RKO (cell line): ENCODE measurements around the gene FAM240B.
A peak's percentile ranks its signal among the peaks of the same experiment; 100 is the strongest.

ENCODE experiments used
- DNase-seq: peaks from one replicate; pipeline ENCODE4 v3.0.0-alpha.2; 2016; ENCODE audit warnings: low spot score

The FAM240B gene

DNA sequence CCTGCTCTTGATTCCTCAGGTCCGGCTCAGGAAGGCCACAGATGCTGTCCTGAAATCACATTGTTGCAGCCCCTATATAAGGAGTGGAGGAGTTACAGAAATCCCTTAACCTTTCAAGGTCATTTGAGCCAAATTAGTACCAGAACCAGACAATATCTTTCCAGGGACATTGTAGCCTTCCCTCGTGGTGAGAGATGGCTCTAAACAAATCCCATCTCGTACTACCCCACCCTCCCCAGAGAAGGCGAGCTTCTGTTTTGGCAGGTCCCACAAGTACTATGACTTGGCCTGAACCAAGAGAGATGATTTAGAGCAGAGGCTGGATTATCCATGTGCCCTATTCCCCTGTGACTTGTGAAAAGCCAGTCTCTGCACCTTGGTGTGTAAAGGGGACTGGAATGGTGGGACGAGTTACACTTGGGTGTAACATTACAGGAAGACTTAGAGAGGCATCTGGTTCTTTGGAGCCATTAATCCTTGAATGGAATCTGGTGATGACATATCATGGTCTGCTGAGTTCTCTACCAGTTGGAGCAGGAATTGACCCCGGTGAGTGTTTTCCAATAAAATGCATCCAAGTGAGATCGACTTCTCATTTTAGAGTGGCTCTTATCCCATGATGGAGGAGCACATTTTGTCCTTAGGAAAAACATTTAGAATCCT, at the start of gene FAM240B:
Gene FAM240B (minus strand): TSS at position 51 of the 663 bp plus-strand sequence. CDS start 16,134 bp downstream, outside the sequence.
- no peak for DNase-seq

DNA sequence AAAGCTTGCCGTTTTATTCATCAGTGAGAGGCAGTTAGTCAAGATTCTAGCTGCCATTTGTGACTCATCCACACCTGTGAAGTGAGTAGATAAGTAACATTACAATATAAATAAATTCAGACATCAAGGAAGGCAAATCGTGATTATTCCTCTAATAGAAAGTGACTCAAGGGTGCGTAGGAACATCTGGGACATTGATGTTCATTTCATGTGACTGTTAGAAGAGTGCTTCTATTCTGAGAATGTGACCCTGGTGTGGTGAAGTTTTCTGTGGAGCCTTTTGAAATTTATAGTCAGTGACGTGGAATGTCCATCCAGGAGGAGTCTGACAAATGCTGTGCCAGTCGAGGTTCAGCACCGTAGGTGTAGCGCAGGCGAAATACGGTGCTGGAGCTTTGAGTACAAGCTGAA, 48.4 kb upstream of the FAM240B start:
- no peak for DNase-seq

DNA sequence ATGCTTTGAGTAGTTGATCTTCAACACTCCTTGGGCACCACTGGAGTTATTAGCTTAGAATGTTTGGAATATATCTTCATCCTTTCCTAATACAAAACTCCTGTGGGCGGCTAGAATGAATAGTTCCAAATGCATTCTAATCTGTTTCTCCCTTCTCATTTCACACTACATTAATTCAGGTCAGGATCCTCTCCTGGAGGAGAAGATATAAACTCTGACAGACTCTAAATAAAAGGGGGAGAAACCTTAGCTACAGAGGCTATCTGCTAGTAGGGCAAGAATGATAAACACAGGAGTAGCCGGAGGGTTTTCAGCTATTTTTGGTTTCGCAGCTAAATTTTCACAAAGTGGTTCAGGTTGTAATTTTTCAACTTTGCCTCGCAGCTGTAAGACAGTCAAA, 45.2 kb upstream of the FAM240B start:
- DNase-seq: no peak

DNA sequence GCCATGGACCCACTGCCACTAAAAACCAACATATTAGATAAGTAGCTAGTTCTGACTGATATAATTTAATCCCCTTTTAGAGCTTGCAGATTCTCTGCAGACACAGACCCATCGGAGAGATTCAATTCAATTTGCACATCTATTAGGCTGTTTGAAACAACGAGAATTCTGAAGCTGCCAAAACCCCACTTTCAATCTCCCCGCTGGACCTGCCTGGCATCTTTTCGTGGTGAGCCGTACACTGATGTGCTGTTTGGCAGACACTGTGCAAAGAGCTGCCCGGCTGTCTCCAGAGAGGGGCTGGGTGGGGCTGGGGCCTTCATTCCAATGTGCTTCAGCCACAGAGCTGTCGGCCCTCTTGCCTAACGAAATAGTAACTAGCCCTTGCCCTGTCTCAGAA, 42.1 kb upstream of the FAM240B start:
- no peak for DNase-seq

DNA sequence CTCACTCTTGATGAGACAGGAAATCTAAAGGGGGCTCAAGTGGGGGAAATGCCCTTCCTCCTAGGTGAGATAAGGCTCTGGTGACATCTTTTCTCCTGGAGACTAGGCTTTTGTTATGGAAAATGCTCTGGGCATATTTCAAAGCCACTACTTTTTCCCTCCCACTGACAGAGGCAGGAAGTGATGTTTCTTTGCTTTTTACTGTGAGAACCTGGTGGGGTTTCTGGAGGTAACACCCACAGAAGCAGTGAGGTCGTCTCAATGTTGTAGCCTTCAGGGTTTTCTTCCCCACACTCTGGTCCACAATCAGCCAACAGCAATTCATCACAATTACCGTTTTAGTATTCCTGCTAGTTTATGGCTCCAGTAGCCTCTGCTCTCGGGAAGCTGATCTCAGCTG, 41.4 kb upstream of the FAM240B start:
- no peak for DNase-seq

DNA sequence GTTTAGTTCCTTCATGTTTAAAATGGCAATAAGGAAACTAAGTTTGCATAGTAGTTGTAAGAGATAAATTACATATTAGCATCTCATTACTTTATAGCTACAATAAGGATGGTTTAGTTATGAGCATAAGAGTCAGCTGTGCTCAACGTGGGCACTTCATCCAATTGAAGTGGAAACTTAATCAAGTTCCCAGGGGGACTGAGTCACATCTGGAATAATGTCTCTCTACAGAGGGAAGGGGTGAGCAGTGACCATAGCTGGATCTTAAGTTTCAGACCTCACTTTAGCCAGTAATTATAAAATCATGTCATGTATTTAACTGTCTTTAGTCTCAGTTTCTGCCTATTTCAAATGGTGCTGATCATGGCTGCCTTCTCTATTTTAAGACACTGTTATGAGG, 36.8 kb upstream of the FAM240B start:
- DNase-seq: no peak

DNA sequence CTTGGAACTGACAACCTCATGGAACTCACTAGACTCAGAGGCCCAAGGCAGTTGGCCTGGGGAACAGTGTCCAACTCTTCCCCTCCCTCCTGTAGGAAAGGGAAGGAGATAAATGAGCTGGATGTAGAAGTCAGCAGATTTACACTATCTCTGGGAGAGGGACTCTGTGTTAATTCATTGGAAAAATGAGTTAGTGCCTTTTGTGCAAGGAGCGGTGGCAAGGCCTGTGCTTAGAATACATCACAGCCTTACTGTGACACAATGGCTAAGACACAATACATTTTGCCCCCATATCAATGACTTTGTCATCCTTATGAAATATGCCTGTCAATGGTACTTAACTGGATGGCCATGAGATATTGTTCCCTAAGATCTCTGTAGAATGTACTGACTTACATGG, 28.0 kb upstream of the FAM240B start:
- DNase-seq: no peak

DNA sequence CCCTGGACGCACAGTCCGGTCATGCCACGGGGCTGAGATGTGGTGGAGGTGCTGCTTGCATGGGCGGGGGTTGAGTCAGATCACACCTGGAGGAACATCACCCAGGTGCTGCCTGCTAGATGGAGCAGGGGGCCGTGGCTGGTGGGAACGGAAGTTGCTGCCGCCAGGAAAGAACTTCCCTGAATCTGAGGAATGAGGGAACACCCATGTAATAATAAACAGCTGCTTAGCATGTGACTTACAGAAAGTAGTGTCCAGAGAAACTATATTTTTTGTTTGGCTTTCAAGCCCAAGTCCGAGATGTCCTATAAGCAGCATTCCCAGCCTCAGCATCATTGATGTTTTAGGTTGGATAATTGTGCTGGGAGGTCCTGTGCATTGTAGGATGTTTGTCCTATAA, 27.1 kb upstream of the FAM240B start:
- no peak for DNase-seq

DNA sequence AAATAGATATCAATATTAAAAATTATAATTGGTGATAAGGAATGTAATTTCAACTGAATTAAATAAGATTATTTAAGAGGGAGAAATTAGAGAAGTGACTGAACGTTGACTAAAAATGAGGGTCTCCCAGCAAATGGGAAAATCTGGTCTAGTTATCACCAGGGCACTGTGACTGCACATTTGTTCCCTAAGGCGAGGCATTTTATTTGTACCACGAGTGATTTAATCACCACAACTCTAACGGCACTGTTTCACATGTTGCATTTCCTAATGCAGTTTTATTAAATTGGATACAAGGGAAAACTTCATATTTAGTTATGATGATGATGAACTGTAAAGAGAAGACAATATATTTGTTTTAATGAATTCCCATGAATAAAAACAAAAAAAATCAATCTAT, 26.4 kb upstream of the FAM240B start:
- no peak for DNase-seq

DNA sequence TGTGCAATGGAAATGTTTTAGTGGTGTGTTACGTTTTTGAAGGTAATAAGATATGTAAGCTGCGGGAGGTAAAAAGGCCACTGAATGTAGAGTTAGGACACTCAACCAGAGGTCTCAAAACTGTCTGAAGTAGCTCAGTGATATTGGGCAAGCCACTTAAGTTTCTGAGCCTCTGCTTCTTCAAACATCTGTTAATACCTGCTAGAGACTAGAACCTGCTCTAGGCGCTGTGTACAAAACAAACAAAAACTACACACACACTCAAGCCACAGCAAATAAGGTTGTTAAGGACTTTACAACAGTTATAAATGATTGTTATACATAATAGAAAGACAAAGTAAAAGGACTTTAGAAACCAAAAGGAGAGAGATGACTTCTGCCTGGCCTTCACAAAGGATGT, 24.6 kb upstream of the FAM240B start:
- no peak for DNase-seq

DNA sequence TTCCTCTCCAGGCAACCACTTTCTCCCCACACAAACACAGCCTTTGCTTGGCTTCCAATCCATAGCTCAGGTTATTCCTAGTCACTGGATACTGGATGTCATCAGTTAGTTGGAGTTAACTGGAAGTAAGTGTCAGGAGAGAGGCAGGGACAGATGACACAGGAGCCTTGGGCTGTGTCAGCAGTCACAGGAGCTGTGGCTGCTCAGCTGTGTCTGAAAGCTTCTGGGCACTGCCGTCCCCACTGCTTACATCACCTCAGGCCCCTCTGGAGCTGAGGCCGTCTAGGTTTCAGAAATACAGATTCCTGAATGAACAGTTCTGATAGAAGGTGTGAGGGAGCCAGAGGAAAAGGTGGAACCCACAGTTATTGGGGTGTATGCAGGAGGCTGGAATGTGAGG, 17.3 kb upstream of the FAM240B start:
- DNase-seq: no peak

DNA sequence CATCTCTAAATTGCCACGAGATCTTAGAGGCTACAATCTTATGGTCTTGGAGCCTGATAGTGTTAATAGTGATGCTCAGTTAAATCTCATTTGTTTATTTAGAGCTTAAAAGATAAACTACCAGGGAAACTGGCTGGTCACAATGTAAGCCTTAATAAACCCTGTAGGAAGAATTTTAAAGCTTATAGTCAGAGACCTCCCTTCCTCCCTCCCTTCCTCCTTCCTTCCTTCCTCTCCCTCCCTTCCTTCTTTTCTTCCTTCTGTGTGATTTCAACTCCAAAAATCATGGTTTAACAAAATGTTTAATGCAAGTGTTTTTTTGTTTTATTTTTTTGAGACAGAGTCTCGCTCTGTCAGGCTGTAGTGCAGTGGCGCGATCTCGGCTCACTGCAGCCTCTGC, 14.9 kb upstream of the FAM240B start:
- DNase-seq: no peak

DNA sequence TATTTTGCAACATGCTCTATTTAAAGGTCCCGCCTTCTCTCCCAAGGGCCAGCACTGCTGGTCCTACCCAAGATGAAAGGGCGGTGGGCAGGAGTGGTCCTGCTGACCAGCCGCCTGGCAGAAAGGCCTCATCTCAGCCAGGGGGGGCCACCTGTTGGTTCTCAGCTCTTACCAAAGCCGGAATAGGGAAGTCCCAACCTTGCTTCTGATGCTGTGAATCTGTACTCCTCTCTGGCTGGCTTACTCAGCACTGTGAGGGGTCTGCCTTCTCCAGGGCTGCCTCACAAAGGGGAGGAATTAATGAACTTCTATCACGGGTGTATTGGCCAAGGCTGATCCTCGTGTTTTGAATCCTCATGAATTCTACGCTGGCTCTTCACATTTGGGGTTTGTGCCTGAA, 13.6 kb upstream of the FAM240B start:
- no peak for DNase-seq

DNA sequence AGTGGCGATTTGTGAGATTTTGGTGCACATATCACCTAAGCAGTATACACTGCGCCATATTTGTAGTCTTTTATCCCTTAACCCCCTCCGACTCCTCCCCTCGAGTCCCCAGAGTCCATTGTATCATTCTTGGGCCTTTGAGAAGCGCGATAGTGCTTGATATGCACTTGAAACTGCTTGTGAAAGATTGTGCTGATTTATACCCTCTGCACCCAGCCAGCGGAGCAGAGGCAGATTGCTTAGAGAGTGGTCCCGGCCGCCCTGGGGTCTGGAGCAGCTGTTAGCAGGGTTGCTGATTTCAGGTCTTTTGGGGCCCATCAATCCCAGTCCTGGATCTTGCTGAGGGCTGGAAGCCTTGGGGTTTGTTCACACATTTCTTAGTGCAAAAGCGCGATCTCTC, 13.0 kb upstream of the FAM240B start:
- no peak for DNase-seq

DNA sequence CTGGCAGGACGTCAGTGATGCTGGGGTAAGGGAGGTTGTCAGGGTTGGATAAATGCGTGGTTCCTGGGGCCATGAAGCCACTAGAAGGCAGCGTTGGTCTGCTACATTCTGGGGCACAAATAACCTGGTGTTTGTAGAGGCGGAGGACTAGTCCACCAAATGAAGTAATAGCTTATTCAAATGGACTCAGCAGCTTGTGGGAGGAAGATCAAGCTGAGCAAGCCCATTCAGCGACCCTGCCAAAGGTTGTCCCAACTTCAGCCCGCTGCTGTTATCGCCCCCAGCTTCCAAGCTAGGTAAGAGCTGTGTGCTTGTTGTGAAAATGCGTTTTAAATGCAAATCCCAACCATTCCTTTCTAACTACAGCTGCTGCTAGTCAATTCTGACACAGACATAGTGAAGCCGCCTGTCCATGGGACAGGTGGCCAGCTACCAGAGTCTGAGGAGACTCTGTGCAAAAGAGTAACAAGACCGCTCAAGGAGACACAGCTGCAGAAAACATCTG, 7.6 kb upstream of the FAM240B start:
- peak; percentile 21 for DNase-seq

DNA sequence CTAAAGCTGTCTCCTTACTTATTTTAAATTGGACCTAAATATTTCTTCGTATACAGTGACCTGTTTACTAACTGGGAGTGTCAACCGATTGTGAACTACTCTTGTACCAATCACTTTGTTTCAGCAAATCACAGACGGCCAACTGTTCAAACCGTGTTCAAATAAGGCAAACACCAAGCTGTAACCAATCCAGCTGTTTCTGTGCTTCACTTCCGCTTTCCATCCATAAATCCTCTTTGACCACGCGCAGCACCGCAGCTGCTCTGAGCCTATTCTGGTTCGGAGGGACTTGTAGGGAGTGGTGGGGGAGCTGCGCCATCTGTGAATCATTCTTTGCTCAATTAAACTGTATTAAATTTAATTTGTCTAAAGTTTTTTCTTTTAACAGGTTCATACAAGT, 4.8 kb upstream of the FAM240B start:
- DNase-seq: no peak

DNA sequence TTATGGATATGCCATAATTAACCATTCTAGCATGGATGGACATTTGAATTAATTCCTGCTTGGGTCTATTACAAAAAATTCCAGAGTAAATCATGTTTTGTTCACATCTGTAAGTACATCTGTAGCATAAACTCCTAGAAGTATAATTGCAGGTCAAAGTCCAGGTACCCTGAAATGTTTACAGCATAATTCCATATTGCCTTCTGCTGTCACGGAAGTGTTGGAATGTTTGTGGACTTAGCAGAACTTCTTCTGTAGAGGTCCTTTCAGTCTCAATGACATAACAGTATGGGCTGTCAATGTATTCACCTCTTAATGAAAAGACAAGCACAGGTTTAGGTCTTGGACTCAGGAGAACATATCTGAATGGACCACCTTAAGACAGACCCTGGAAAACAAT, 1.8 kb downstream of the FAM240B start:
- no peak for DNase-seq

DNA sequence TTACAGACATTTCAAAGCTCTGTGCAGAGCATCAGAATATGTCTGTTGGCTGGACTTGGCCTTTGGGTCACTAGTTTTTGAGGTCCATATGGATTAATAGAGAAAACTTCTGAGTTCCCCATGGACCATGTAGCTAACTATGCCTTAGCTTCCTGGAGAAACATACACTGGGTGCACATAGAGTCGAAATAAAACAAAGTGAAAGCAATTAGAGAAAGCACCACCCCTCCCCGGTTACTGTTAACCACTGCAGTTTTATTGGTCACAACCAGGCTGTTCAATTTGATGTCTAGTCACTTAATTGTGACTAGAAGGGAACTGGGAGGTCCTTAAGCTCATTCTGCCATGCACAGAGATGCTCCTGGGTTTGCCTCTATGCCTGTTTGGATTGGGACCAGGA, 4.2 kb downstream of the FAM240B start:
- DNase-seq: no peak

DNA sequence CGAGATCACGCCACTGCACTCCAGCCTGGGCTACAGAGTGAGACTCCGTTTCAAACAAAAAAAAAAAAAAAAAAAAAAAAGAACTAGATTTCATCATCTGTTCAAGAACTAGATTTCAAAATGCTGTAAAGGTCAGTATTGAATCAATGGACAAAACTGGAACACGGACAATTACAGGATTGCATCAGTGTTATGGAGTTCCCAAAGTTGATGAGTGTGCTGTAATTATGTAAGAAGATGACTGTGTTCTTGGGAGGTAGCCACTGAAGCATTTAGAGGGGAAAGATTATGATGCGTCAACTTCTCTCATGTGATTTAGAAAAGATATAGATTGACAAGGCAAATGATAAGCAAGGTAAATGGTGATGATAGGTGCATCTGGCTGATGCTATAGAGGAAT, 6.5 kb downstream of the FAM240B start:
- peak; percentile 78 for DNase-seq

DNA sequence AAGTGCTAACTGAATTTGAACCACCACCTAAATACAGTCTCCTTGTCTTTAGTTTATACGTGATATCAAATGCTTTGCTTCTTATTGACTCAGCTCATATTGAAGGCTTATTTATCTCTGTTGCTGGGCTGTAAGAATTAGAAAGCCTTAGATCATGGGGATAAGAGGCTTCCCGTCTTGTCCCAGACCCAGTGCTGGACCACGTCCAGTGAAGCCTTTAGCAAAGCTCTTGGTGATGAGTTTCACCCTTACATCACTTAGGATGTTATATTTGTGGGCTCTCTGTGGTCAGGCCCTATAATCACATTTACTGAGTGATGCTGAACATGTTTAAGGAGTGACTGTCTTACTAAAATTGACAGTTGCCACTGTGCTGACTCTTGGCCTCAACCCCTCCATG, 11.2 kb downstream of the FAM240B start:
- DNase-seq: peak; percentile 4

DNA sequence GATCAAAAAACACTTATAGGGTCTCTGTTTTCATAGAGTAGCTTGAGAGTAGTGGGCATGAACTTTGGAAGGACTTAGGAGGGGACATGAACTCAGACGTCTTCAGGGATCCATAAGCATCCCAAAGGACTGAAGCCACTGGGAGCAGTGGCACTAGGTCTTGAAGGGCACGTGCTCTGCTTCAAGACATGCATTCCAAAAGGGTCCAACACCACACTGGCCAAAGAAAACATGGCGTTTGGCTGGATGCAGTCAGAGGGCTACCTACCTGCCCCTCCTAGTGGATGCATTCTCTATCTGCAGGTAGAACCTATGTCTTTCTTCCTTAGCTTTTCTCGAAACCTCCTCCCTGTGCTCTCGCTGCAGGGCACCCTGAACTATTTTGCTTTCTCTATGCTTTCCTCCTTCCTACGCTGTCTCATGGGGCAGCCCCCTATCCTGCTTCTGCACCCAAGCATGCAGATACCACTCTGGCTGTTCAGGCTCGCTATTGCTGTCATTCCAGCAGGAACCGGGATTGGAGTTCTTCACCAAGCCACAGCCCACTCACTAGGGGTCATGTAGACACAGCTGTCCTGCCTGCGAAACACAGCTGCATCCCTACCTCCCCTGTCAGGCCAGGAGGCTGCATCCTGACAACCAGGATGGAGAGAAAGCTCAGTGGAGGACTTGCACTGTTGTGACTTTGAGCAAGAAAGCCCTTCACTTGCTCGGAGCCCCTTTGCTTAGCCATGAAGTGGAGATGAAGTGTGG, 11.9 kb downstream of the FAM240B start:
- DNase-seq: no peak

DNA sequence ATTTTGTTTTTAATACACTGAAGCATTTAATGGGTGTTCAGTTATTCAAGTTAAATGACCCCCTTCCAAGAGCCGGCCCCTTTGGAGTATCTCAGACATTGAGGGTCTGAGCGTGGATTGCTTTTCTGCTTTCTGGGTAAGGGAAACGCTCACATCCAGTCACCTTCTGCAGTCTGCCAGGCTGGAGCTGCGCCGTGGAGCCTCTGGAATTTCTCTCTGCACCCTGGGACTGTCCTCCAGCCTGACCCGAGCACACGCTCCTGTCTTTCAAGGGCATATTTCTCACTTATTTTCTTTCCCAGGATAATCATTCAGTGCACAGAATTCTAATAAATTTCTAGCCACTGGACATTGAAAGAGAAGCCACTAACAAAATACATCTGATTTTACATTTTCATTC, 13.4 kb downstream of the FAM240B start:
- DNase-seq: no peak

DNA sequence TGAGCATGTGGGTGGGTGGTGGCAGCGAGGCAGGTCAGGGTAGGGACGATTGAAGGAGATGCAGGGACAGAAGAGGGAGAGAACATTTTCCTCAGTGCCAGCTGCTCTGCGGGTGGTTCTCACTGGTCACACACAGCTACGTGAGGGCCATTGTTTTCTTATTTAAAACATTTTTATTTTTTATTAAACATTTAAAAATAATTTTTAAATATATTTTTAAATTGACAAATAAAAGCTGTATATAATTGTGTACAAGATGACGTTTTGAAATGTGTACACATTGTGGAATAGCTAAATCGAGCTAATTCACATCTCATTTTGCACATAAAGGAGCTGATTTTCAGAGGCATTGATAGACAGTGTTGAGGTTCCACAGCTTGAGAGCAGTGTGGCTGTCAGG, 14.0 kb downstream of the FAM240B start:
- DNase-seq: no peak

DNA sequence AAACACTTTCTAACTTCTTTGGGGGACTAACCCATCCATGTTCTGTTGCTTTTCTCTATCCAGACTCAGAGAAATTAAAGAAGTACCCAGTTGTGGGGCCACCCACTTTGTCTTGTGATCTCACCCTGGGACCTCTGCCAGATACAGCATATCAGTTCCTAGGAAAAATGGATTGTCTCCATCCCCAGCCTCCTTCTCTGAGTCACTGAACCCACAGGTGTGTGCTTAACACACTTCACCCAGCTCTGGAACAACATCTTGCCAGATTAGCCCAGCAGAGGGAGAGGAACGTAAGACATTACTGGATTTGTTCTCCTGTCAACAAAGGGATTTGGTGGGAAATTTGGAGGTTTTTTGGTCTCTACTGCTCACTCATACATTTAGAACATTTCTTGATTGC, 19.2 kb downstream of the FAM240B start:
- DNase-seq: no peak
